Left ventricle myocardium inferior (tissue), 1 donor: ENCODE results near the gene PAH. TPM values are rescaled to one million over a fixed set of nuclear protein-coding genes. Genes with fewer than 3 reads are reported as not detected.

Experiments
- DNase-seq: peaks from one replicate; pipeline ENCODE4 v3.0.0-alpha.2; 2020
- H3K27ac ChIP-seq: fragments of 200-600 bp; replicated peaks from 2 replicates; pipeline ENCODE4 v1.8.0; 2021
- H3K27me3 ChIP-seq: fragments of 200-600 bp; 2 replicates; pipeline ENCODE4 v1.8.0; 2021; ENCODE audit warnings: low read depth
- H3K36me3 ChIP-seq: fragments of 200-600 bp; 2 replicates; pipeline ENCODE4 v1.8.0; 2021
- H3K4me1 ChIP-seq: fragments of 200-600 bp; 2 replicates; pipeline ENCODE4 v1.8.0; 2021
- H3K4me3 ChIP-seq: fragments of 200-600 bp; 2 replicates; pipeline ENCODE4 v1.8.0; 2021; ENCODE audit warnings: mild to moderate bottlenecking, moderate library complexity
- H3K9me3 ChIP-seq: fragments of 200-600 bp; replicated peaks from 2 replicates; pipeline ENCODE4 v1.8.0; 2021
- CTCF ChIP-seq: fragments of 200-600 bp; IDR thresholded peaks from 2 replicates; pipeline ENCODE4 v1.8.0; 2021; ENCODE audit warnings: antibody characterized with exemption, mild to moderate bottlenecking, borderline replicate concordance
- intact Hi-C: fragments of 100-400 bp; cut with micrococcal nuclease; formaldehyde crosslinking; loops from one replicate; pipeline ENCODE4 v1.11.0; 2022
- total RNA-seq: library from RNA; stranded (reverse); fragmentation: NEBNext Ultra II Directional; extraction: Animal tissue kit (Norgen Biotek cat#: 25700); gene quantifications from one replicate; pipeline ENCODE4 v1.2.1, GENCODE V29; 2021
- donor health status: DM: no; HTN: yes; CAD: no; lungs with severe emphysema.

Gene PAH
- total RNA-seq, 1 donor from 2014 or later = not detected

GRCh38 chr12:102954134-102954533, 37.1 kb upstream of the PAH start:
- no peak for DNase-seq
- Histone ChIP-seq H3K4me1 (peaks cover 29% of the 10 kb centered on the region), H3K27me3 (peaks cover 100% of the 10 kb centered on the region), H3K27ac (no peak overlapping the region), H3K9me3 (no peaks in the 10 kb centered on the region), H3K4me3 (no peak overlapping the region), H3K36me3 (no peaks in the 10 kb centered on the region)
- TF ChIP-seq CTCF = no peak
- intact Hi-C loops = loop anchor here (5.0 kb wide), 1 partner anchor 593 kb away; no protein-coding TSS in a partner anchor

GRCh38 chr12:102953221-102953620, 36.2 kb upstream of the PAH start:
- Histone ChIP-seq H3K36me3 (no peaks in the 10 kb centered on the region), H3K27me3 (peaks cover 100% of the 10 kb centered on the region), H3K4me1 (peaks cover 21% of the 10 kb centered on the region), H3K4me3 (no peak overlapping the region), H3K27ac (no peak overlapping the region), H3K9me3 (no peaks in the 10 kb centered on the region)
- intact Hi-C loops = loop anchor here (5.0 kb wide), 1 partner anchor 594 kb away; no protein-coding TSS in a partner anchor
- TF ChIP-seq CTCF = no peak
- DNase-seq = no peak

GRCh38 chr12:102951841-102952240, 34.8 kb upstream of the PAH start:
- Histone ChIP-seq H3K9me3 (no peaks in the 10 kb centered on the region), H3K36me3 (no peaks in the 10 kb centered on the region), H3K27ac (no peak overlapping the region), H3K27me3 (peaks cover 100% of the 10 kb centered on the region), H3K4me1 (peaks cover 8% of the 10 kb centered on the region), H3K4me3 (no peak overlapping the region)
- intact Hi-C loops = loop anchor here (5.0 kb wide), 1 partner anchor 595 kb away; no protein-coding TSS in a partner anchor
- TF ChIP-seq CTCF = no peak
- DNase-seq = no peak

GRCh38 chr12:102950950-102951619, 34.0 kb upstream of the PAH start:
- no peak for DNase-seq
- Histone ChIP-seq H3K9me3 (peaks cover 3% of the 10 kb centered on the region), H3K27ac (no peak overlapping the region), H3K4me3 (no peak overlapping the region), H3K4me1 (peaks cover under 1% of the 10 kb centered on the region), H3K27me3 (peaks cover 100% of the 10 kb centered on the region), H3K36me3 (no peaks in the 10 kb centered on the region)
- intact Hi-C loops = loop anchor here (5.0 kb wide), 1 partner anchor 596 kb away; no protein-coding TSS in a partner anchor
- TF ChIP-seq CTCF = no peak

GRCh38 chr12:102950107-102950949, 33.3 kb upstream of the PAH start:
- H3K27me3 ChIP-seq = peaks cover 98% of the 10 kb centered on the region
- no peaks in the 10 kb centered on the region for H3K36me3 ChIP-seq
- DNase-seq = no peak
- intact Hi-C loops = loop anchor here (5.0 kb wide), 1 partner anchor 597 kb away; no protein-coding TSS in a partner anchor
- H3K4me3 ChIP-seq = no peak overlapping the region
- H3K27ac ChIP-seq = no peak overlapping the region
- H3K4me1 ChIP-seq = no peaks in the 10 kb centered on the region
- TF ChIP-seq CTCF = no peak
- peaks cover 6% of the 10 kb centered on the region for H3K9me3 ChIP-seq
